Natural killer cell (primary cell): Measurements from ENCODE around the gene HOXD8. TPM values are rescaled to one million over a fixed set of nuclear protein-coding genes. Genes with fewer than 3 reads are reported as not detected.

ENCODE experiments used
- ATAC-seq, 3 donors: fragments of 150-1000 bp in 2 of 3; fragments of 200-7000 bp in 1 of 3; cut with Tn5 transposase; 1 replicate in 1 of 3; 2 replicates in 2 of 3; pipeline ENCODE4 v1.10.0; 2021; ENCODE audit warnings: mild to moderate bottlenecking in 2 of 3, moderate library complexity in 2 of 3
- DNase-seq, 2 donors: peaks; one replicate each; pipeline versions ENCODE4 v3.0.0 to v3.0.0-alpha.2; 2013 to 2021; ENCODE audit warnings: mixed read lengths in 1 of 2
- H3K27ac ChIP-seq: one replicate; pipeline ENCODE4 v1.5.1; 2013; ENCODE audit warnings: mild to moderate bottlenecking, low read length
- H3K27me3 ChIP-seq: one replicate; pipeline ENCODE4 v1.6.1; 2013; ENCODE audit warnings: low read length; ENCODE audit not compliant: control insufficient read depth, insufficient read depth
- H3K36me3 ChIP-seq: one replicate; pipeline ENCODE4 v1.6.1; 2013; ENCODE audit warnings: low read length; ENCODE audit not compliant: control insufficient read depth, insufficient read depth
- H3K4me1 ChIP-seq: one replicate; pipeline ENCODE4 v1.6.1; 2013; ENCODE audit warnings: low read length; ENCODE audit not compliant: control insufficient read depth, insufficient read depth
- H3K4me3 ChIP-seq: one replicate; pipeline ENCODE4 v1.5.1; 2013; ENCODE audit warnings: low read length
- H3K9me3 ChIP-seq: one replicate; pipeline ENCODE4 v1.6.1; 2013; ENCODE audit warnings: low read length; ENCODE audit not compliant: control insufficient read depth, insufficient read depth
- H3K27ac Mint-ChIP-seq, 2 donors: one replicate each; pipeline ENCODE4 v1.8.0; 2022; ENCODE audit warnings: mild to moderate bottlenecking in 2 of 2, mixed read lengths in 2 of 2, moderate library complexity in 1 of 2
- H3K27me3 Mint-ChIP-seq, 2 donors: one replicate each; pipeline ENCODE4 v1.8.0; 2022; ENCODE audit warnings: low read depth in 2 of 2, mixed read lengths in 2 of 2
- H3K36me3 Mint-ChIP-seq: one replicate; pipeline ENCODE4 v1.8.0; 2022; ENCODE audit warnings: mixed read lengths
- H3K4me1 Mint-ChIP-seq, 2 donors: one replicate each; pipeline ENCODE4 v1.8.0; 2022; ENCODE audit warnings: mixed read lengths in 2 of 2
- H3K4me3 Mint-ChIP-seq: one replicate; pipeline ENCODE4 v1.8.0; 2022; ENCODE audit warnings: mild to moderate bottlenecking, moderate library complexity, mixed read lengths
- H3K9me3 Mint-ChIP-seq, 2 donors: one replicate each; pipeline ENCODE4 v1.8.0; 2022; ENCODE audit warnings: mixed read lengths in 2 of 2
- CTCF ChIP-seq: fragments of 200-600 bp; IDR thresholded peaks from one replicate; pipeline ENCODE4 v1.8.0; 2022; ENCODE audit warnings: antibody characterized with exemption
- WGBS: methylation state at CpG from one replicate; pipeline ENCODE4 v1.1.7; 2013; ENCODE audit warnings: missing lambda C conversion rate; ENCODE audit not compliant: insufficient coverage; 5-methylcytosine and 5-hydroxymethylcytosine counted together
- intact Hi-C: fragments of 100-400 bp; cut with micrococcal nuclease; formaldehyde crosslinking; loops from one replicate; pipeline ENCODE4 v1.14.2; 2022
- total RNA-seq, 4 donors: library from RNA; stranded (reverse); fragments of 120-200 nt in 1 of 4; gene quantifications; one replicate each; pipeline versions ENCODE4 v1.2.3 to v1.2.4, GENCODE V29; 2013 to 2022

Gene HOXD8
- total RNA-seq, 3 donors from 2014 or later (not counting 1 experiment from before 2014, with no cell fraction given), result not detected

GRCh38 chr2:176157499-176158185 is 28.1 kb downstream of the HOXD8 start:
- TF ChIP-seq CTCF, result no peak
- H3K27ac Mint-ChIP-seq, result no peak overlapping the region
- Histone ChIP-seq H3K4me1 (peaks cover 1% of the 10 kb centered on the region), H3K27me3 (peaks cover 63% of the 10 kb centered on the region), H3K4me3 (no peak overlapping the region), H3K36me3 (no peaks in the 10 kb centered on the region), H3K9me3 (no peaks in the 10 kb centered on the region), H3K27ac (no peak overlapping the region)
- H3K4me1 Mint-ChIP-seq, result peaks cover 0 to 5% of the 10 kb centered on the region in 2 donors
- DNase-seq, result no peak
- ATAC-seq, result no peak
- H3K36me3 Mint-ChIP-seq, result no peaks in the 10 kb centered on the region
- 8% methylated on average over 41 of the region's 43 CpGs for WGBS
- no peak overlapping the region for H3K4me3 Mint-ChIP-seq
- intact Hi-C loops, result no loop called here
- H3K27me3 Mint-ChIP-seq, result peaks cover 60 to 64% of the 10 kb centered on the region in 2 donors
- H3K9me3 Mint-ChIP-seq, result no peaks in the 10 kb centered on the region

GRCh38 chr2:176158186-176158591 is 28.7 kb downstream of the HOXD8 start:
- no peaks in the 10 kb centered on the region for H3K9me3 ChIP-seq
- Mint-ChIP-seq H3K4me3 (no peak overlapping the region), H3K4me1 (peaks cover 0 to 5% of the 10 kb centered on the region in 2 donors), H3K27ac (no peak overlapping the region), H3K9me3 (no peaks in the 10 kb centered on the region), H3K36me3 (no peaks in the 10 kb centered on the region), H3K27me3 (peaks cover 64 to 65% of the 10 kb centered on the region in 2 donors)
- TF ChIP-seq CTCF, result no peak
- H3K4me1 ChIP-seq, result no peaks in the 10 kb centered on the region
- WGBS, result 5% methylated on average over 18 of the region's 22 CpGs
- no peak overlapping the region for H3K4me3 ChIP-seq
- no peaks in the 10 kb centered on the region for H3K36me3 ChIP-seq
- no peak for DNase-seq
- intact Hi-C loops, result no loop called here
- H3K27me3 ChIP-seq, result peaks cover 62% of the 10 kb centered on the region
- H3K27ac ChIP-seq, result no peak overlapping the region
- no peak for ATAC-seq

- intact Hi-C loops, result no loop called here
- no peak overlapping the region for H3K4me3 Mint-ChIP-seq
These were observed 29.6 kb downstream of the HOXD8 start for GRCh38 chr2:176158855-176159662.

More at GRCh38 chr2:176158855-176159662, 29.6 kb downstream of the HOXD8 start:
- Mint-ChIP-seq H3K9me3 (no peaks in the 10 kb centered on the region), H3K27me3 (peaks cover 69 to 70% of the 10 kb centered on the region in 2 donors), H3K4me1 (peaks cover 0 to 10% of the 10 kb centered on the region in 2 donors), H3K27ac (no peak overlapping the region), H3K36me3 (peaks cover 4% of the 10 kb centered on the region)
- TF ChIP-seq CTCF, result no peak
- no peak overlapping the region for H3K27ac ChIP-seq
- no peaks in the 10 kb centered on the region for H3K4me1 ChIP-seq
- H3K36me3 ChIP-seq, result no peaks in the 10 kb centered on the region
- H3K4me3 ChIP-seq, result no peak overlapping the region
- WGBS, result 7% methylated on average over 36 of the region's 39 CpGs
- ATAC-seq (no peak), DNase-seq (no peak)
- H3K27me3 ChIP-seq, result peaks cover 63% of the 10 kb centered on the region
- peaks cover 5% of the 10 kb centered on the region for H3K9me3 ChIP-seq
